ENCODE data around the gene EIF1B.

GRCh38 chr3:40302784-40303183 is 6.7 kb upstream of the EIF1B start:
- TF ChIP-seq EZH2 (IDR thresholded peaks at IDR 0.05; ENCODE audit: insufficient read depth, poor library complexity, severe bottlenecking), result no peak
- TF ChIP-seq EZH2phosphoT487 (IDR thresholded peaks at IDR 0.05; ENCODE audit: insufficient read depth, low read depth), result no peak

All from GM23248 (cell line).